Smooth muscle cell of the pulmonary artery (primary cell): ENCODE measurements around the gene SLC5A11. TPM values are rescaled to one million over a fixed set of nuclear protein-coding genes. Genes with fewer than 3 reads are reported as not detected.

Source experiments
- total RNA-seq: library from RNA; depleted of rRNA; stranded (reverse); fragments of >200 nt; gene quantifications from 2 replicates; pipeline ENCODE4 v1.2.3, GENCODE V29; 2014

Gene SLC5A11, protein sequence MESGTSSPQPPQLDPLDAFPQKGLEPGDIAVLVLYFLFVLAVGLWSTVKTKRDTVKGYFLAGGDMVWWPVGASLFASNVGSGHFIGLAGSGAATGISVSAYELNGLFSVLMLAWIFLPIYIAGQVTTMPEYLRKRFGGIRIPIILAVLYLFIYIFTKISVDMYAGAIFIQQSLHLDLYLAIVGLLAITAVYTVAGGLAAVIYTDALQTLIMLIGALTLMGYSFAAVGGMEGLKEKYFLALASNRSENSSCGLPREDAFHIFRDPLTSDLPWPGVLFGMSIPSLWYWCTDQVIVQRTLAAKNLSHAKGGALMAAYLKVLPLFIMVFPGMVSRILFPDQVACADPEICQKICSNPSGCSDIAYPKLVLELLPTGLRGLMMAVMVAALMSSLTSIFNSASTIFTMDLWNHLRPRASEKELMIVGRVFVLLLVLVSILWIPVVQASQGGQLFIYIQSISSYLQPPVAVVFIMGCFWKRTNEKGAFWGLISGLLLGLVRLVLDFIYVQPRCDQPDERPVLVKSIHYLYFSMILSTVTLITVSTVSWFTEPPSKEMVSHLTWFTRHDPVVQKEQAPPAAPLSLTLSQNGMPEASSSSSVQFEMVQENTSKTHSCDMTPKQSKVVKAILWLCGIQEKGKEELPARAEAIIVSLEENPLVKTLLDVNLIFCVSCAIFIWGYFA
- total RNA-seq = not detected in 2 replicates

DNA sequence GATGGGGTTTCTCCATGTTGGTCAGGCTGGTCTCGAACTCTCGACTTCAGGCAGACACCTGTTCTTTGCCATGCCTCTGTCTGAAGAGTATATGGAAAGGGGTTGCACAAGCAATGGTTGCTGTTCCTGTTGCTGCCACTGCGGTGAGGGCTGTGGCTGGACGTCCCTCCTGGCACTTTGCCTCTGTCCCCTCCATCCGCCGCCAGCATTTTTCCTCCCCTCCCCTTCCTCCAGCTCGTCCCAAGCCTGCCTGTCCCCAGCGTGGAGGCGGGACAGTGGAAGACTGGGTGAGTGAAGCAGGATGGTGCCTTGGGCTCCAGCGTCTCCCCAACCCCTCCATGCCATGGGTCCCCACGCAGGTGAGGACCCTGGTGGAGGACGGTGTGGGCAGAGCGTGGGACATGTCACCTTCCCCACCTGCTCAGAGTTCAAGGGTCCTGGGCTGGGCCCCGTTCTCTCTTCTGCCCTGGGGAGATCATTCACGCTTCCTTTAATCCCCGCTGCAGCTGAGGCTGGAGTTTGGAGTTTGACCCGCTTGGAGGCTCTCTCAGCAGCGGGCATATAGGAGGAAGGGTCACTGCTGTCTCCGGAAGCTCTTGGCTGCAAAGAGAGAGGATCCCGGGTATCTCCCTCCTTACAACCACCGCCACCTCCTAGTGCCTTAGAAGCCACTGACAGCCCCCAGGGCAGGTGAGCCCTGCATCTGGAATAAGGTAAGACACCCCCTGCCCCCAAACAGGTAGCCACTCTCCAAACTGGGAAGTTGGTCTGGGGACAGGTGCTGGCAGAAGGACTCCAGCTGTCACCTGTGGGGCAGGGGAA lies at the start of gene SLC5A11:
Gene SLC5A11 (plus strand): TSS at position 238 of the 822 bp plus-strand sequence. CDS start 12,681 bp downstream, outside the sequence.

Other genes with a start within 250 kb of the SLC5A11 start
- 38.2 and 47.2 TPM in 2 replicates for gene TNRC6A, start 116.3 kb upstream of the SLC5A11 start, total RNA-seq
- gene ARHGAP17, start 169.4 kb downstream of the SLC5A11 start, total RNA-seq = 39.1 and 40.5 TPM in 2 replicates